Neural progenitor cell (in vitro differentiated cells): ENCODE measurements around the gene SEMA4D. TPM values are rescaled to one million over a fixed set of nuclear protein-coding genes. Genes with fewer than 3 reads are reported as not detected.

Source experiments
- DNase-seq: peaks from one replicate; pipeline ENCODE4 v3.0.0-alpha.2; 2016; ENCODE audit warnings: low spot score
- H2AFZ ChIP-seq: fragments of 200-600 bp; sonication (generic); replicated peaks from 2 replicates; pipeline ENCODE4 v1.6.1; 2016; ENCODE audit warnings: antibody characterized with exemption
- H3F3A ChIP-seq: fragments of 200-600 bp; sonication (generic); 2 replicates; pipeline ENCODE4 v1.6.1; 2016; ENCODE audit warnings: antibody characterized with exemption, low read depth
- H3K27ac ChIP-seq: fragments of 200-600 bp; sonication (generic); 2 replicates; pipeline ENCODE4 v1.5.1; 2016; ENCODE audit warnings: mild to moderate bottlenecking
- H3K27me3 ChIP-seq: fragments of 200-600 bp; sonication (generic); 2 replicates; pipeline ENCODE4 v1.6.1; 2016; ENCODE audit warnings: mild to moderate bottlenecking, moderate library complexity
- H3K36me3 ChIP-seq: fragments of 200-600 bp; sonication (generic); 2 replicates; pipeline ENCODE4 v1.5.1; 2016
- H3K4me1 ChIP-seq: fragments of 200-600 bp; sonication (generic); 2 replicates; pipeline ENCODE4 v1.6.1; 2016; ENCODE audit warnings: mixed run types
- H3K4me2 ChIP-seq: fragments of 200-600 bp; sonication (generic); 2 replicates; pipeline ENCODE4 v1.6.1; 2016
- H3K4me3 ChIP-seq: fragments of 200-600 bp; sonication (generic); 2 replicates; pipeline ENCODE4 v1.5.1; 2016
- H3K79me2 ChIP-seq: fragments of 200-600 bp; sonication (generic); 2 replicates; pipeline ENCODE4 v1.6.1; 2016; ENCODE audit warnings: low read depth
- H3K9ac ChIP-seq: fragments of 200-600 bp; sonication (generic); 2 replicates; pipeline ENCODE4 v1.6.1; 2016
- H3K9me3 ChIP-seq: fragments of 200-600 bp; sonication (generic); 2 replicates; pipeline ENCODE4 v1.5.1; 2016; ENCODE audit warnings: low read depth
- H4K20me1 ChIP-seq: fragments of 200-600 bp; sonication (generic); 2 replicates; pipeline ENCODE4 v1.6.1; 2016; ENCODE audit warnings: low read depth
- H3K27ac Mint-ChIP-seq: 3 replicates; pipeline ENCODE4 v1.8.0; 2021; ENCODE audit warnings: mixed read lengths
- H3K27me3 Mint-ChIP-seq: 2 replicates; pipeline ENCODE4 v1.8.0; 2022; ENCODE audit warnings: low read depth, mild to moderate bottlenecking, inconsistent platforms, moderate library complexity, mixed read lengths; ENCODE audit not compliant: insufficient read depth
- H3K36me3 Mint-ChIP-seq: 3 replicates; pipeline ENCODE4 v1.8.0; 2021; ENCODE audit warnings: mixed read lengths
- H3K4me1 Mint-ChIP-seq: 3 replicates; pipeline ENCODE4 v1.8.0; 2021; ENCODE audit warnings: mixed read lengths
- H3K4me3 Mint-ChIP-seq: 3 replicates; pipeline ENCODE4 v1.8.0; 2021; ENCODE audit warnings: mild to moderate bottlenecking, moderate library complexity, mixed read lengths
- H3K9me3 Mint-ChIP-seq: 3 replicates; pipeline ENCODE4 v1.8.0; 2020; ENCODE audit warnings: mixed read lengths
- CTCF ChIP-seq: fragments of 200-600 bp; sonication (generic); IDR thresholded peaks from 2 replicates; pipeline ENCODE4 v1.5.1; 2017; ENCODE audit warnings: antibody characterized with exemption, mild to moderate bottlenecking
- EZH2 ChIP-seq: fragments of 200-600 bp; sonication (generic); IDR thresholded peaks from 2 replicates; pipeline ENCODE4 v1.6.1; 2017; ENCODE audit warnings: antibody characterized with exemption, mild to moderate bottlenecking, moderate library complexity
- EZH2phosphoT487 ChIP-seq: fragments of 200-600 bp; sonication (generic); IDR thresholded peaks from 2 replicates; pipeline ENCODE4 v1.6.1; 2017; ENCODE audit warnings: antibody characterized with exemption
- total RNA-seq: library from RNA; depleted of rRNA; stranded (reverse); fragments of >200 nt; gene quantifications from 2 replicates; pipeline ENCODE4 v1.2.3, GENCODE V29; 2015; ENCODE audit warnings: low replicate concordance

Gene SEMA4D
- total RNA-seq, 1 donor from 2014 or later, result 19.1 TPM

DNA sequence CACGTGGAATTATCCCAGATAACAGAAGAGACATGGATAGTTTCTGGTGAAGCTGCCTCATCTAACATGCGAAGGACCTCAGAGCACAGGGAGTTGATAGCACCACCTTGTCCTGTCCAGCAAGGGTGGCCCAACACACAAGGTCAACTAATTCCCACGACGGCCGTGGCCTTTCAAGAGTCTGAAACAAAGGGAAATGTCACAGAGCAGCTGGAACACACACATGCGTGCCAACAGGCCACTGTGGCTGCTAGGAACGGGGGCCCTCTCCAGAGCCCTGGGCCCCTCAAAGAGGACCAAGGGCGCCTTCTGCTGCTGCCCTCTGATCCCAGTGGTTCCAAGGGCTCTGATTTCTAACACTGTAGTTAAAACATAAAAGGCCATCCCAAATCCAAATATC is 128.9 kb downstream of the SEMA4D start:
- peaks cover 3% of the 10 kb centered on the region for H3K36me3 Mint-ChIP-seq
- Histone ChIP-seq H3F3A (no peaks in the 10 kb centered on the region), H2AFZ (no peak overlapping the region), H3K27me3 (no peaks in the 10 kb centered on the region), H3K27ac (no peak overlapping the region), H3K4me1 (no peaks in the 10 kb centered on the region), H3K4me2 (no peak overlapping the region), H3K9ac (no peak overlapping the region), H4K20me1 (no peaks in the 10 kb centered on the region), H3K9me3 (no peaks in the 10 kb centered on the region), H3K4me3 (no peak overlapping the region), H3K36me3 (no peaks in the 10 kb centered on the region), H3K79me2 (no peaks in the 10 kb centered on the region)
- H3K27ac Mint-ChIP-seq, result peak overlapping the region; percentile 57
- no peaks in the 10 kb centered on the region for H3K27me3 Mint-ChIP-seq
- DNase-seq, result no peak
- no peak overlapping the region for H3K4me3 Mint-ChIP-seq
- no peaks in the 10 kb centered on the region for H3K4me1 Mint-ChIP-seq
- TF ChIP-seq CTCF (no peak), EZH2 (no peak), EZH2phosphoT487 (no peak)
- H3K9me3 Mint-ChIP-seq, result no peaks in the 10 kb centered on the region

DNA sequence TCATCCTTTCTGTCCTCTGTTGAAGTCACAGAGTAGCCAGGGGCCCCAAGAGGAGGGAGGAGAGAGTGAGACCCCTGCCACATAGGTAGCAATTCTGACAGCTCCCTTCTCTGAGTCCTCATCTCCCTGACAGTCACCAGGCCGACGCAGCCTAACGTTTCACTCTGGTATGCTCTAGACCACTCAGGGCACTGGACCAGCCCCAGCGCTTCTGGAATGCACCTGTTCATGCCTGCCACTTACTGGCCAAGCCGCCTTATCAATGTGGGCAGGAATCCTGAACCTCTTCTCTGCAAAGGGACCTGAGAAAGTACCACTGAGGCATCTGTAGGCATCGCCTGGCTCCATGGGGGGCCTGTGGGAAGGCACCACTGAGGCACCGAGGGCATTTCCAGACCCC is 129.4 kb downstream of the SEMA4D start:
- Mint-ChIP-seq H3K9me3 (no peaks in the 10 kb centered on the region), H3K4me1 (no peaks in the 10 kb centered on the region), H3K27me3 (no peaks in the 10 kb centered on the region), H3K4me3 (no peak overlapping the region), H3K27ac (no peak overlapping the region), H3K36me3 (peaks cover 3% of the 10 kb centered on the region)
- Histone ChIP-seq H2AFZ (no peak overlapping the region), H3F3A (no peaks in the 10 kb centered on the region), H3K27me3 (no peaks in the 10 kb centered on the region), H3K79me2 (no peaks in the 10 kb centered on the region), H3K36me3 (no peaks in the 10 kb centered on the region), H3K27ac (no peak overlapping the region), H3K4me2 (no peak overlapping the region), H3K4me1 (no peaks in the 10 kb centered on the region), H3K4me3 (no peak overlapping the region), H3K9me3 (no peaks in the 10 kb centered on the region), H3K9ac (no peak overlapping the region), H4K20me1 (no peaks in the 10 kb centered on the region)
- no peak for DNase-seq
- no peak for TF ChIP-seq CTCF
- TF ChIP-seq EZH2phosphoT487, result no peak
- TF ChIP-seq EZH2, result no peak

DNA sequence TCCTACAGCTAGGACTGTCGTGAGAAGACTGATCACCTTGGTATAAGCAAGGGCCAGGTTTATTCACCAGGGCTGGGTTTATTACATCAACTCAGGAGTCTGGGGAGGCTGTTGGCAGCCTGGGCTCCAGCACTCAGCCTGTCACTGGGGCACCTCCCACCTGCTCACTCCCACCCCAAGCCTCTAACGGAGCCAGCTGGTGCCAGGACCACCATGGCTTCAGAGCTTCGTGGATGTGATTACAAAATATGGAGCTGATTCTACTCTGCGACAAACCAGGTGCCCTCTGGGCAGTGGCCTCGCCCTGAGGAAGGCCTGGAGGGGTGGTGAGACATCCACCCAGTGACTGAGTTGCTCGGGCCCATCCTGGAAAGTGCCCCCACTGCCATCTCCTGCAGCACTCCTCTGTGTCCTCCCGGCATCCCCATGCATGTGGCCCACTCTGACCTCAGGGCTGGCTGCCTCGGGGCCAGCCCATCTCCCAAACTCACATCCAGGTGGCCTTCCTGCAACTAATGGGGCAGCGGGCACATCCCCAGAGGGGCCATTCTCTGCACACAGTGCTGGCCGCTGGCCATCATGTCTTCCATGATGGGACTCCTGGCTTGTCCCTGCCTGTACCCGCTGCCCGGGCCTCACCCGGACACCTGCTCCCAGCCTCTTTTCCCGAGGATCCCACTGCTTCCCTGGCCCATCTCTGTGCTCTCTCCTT is 130.0 kb downstream of the SEMA4D start:
- no peak overlapping the region for H3K27ac Mint-ChIP-seq
- no peaks in the 10 kb centered on the region for H3K36me3 ChIP-seq
- no peak for DNase-seq

More for the DNA sequence above, 130.0 kb downstream of the SEMA4D start:
- no peak overlapping the region for H3K4me3 ChIP-seq
- H4K20me1 ChIP-seq, result no peaks in the 10 kb centered on the region
- H3K9ac ChIP-seq, result no peak overlapping the region
- no peaks in the 10 kb centered on the region for H3K27me3 Mint-ChIP-seq
- H3F3A ChIP-seq, result no peaks in the 10 kb centered on the region
- no peaks in the 10 kb centered on the region for H3K79me2 ChIP-seq
- TF ChIP-seq EZH2phosphoT487 (no peak), CTCF (no peak), EZH2 (no peak)
- H3K27me3 ChIP-seq, result no peaks in the 10 kb centered on the region
- H3K4me3 Mint-ChIP-seq, result no peak overlapping the region
- no peak overlapping the region for H2AFZ ChIP-seq
- H3K9me3 ChIP-seq, result no peaks in the 10 kb centered on the region
- H3K4me1 Mint-ChIP-seq, result no peaks in the 10 kb centered on the region
- no peak overlapping the region for H3K27ac ChIP-seq
- H3K4me2 ChIP-seq, result no peak overlapping the region
- no peaks in the 10 kb centered on the region for H3K4me1 ChIP-seq
- H3K36me3 Mint-ChIP-seq, result peaks cover 3% of the 10 kb centered on the region
- H3K9me3 Mint-ChIP-seq, result no peaks in the 10 kb centered on the region
